ENCODE data around the gene SLC35F6.
A peak's percentile ranks its signal among the peaks of the same experiment; 100 is the strongest.

The SLC35F6 gene

GRCh38 chr2:26764078-26764887, at the start of gene SLC35F6:
Gene SLC35F6 (plus strand): TSS chr2:26764284. CDS start chr2:26764350, 66 bp downstream.
- no peak for DNase-seq (ENCODE audit: low read depth)

- no peak for DNase-seq (ENCODE audit: low read depth)
Measured at GRCh38 chr2:26715528-26716270, 48.4 kb upstream of the SLC35F6 start.

GRCh38 chr2:26716340-26716739, 47.7 kb upstream of the SLC35F6 start:
- no peak for DNase-seq (ENCODE audit: low read depth)

GRCh38 chr2:26716769-26717168, 47.3 kb upstream of the SLC35F6 start:
- DNase-seq (ENCODE audit: low read depth), result no peak

- DNase-seq (ENCODE audit: low read depth), result no peak
Measured at GRCh38 chr2:26717362-26717761, 46.7 kb upstream of the SLC35F6 start.

- no peak for DNase-seq (ENCODE audit: low read depth)
Measured at GRCh38 chr2:26718949-26719686, 45.0 kb upstream of the SLC35F6 start.

GRCh38 chr2:26720322-26721114, 43.6 kb upstream of the SLC35F6 start:
- peak; percentile 22 for DNase-seq (ENCODE audit: low read depth)

- no peak for DNase-seq (ENCODE audit: low read depth)
Measured at GRCh38 chr2:26721115-26722032, 42.7 kb upstream of the SLC35F6 start.

GRCh38 chr2:26722328-26722727, 41.8 kb upstream of the SLC35F6 start:
- DNase-seq (ENCODE audit: low read depth), result no peak

- no peak for DNase-seq (ENCODE audit: low read depth)
Measured at GRCh38 chr2:26722911-26723310, 41.2 kb upstream of the SLC35F6 start.

GRCh38 chr2:26723475-26723874, 40.6 kb upstream of the SLC35F6 start:
- DNase-seq (ENCODE audit: low read depth), result no peak

- peak; percentile 42 for DNase-seq (ENCODE audit: low read depth)
Measured at GRCh38 chr2:26723991-26724750, 39.9 kb upstream of the SLC35F6 start.

- no peak for DNase-seq (ENCODE audit: low read depth)
Measured at GRCh38 chr2:26724784-26725520, 39.1 kb upstream of the SLC35F6 start.

GRCh38 chr2:26725521-26725820, 38.6 kb upstream of the SLC35F6 start:
- DNase-seq (ENCODE audit: low read depth), result no peak

- no peak for DNase-seq (ENCODE audit: low read depth)
Measured at GRCh38 chr2:26726228-26726627, 37.9 kb upstream of the SLC35F6 start.

- DNase-seq (ENCODE audit: low read depth), result no peak
Measured at GRCh38 chr2:26727641-26728561, 36.2 kb upstream of the SLC35F6 start.

GRCh38 chr2:26729311-26729710, 34.8 kb upstream of the SLC35F6 start:
- DNase-seq (ENCODE audit: low read depth), result no peak
